Left ventricle myocardium superior (tissue), 1 donor: ENCODE results near the gene ADK. TPM values are rescaled to one million over a fixed set of nuclear protein-coding genes. Genes with fewer than 3 reads are reported as not detected.
A peak's percentile ranks its signal among the peaks of the same experiment; 100 is the strongest.
"Not testable (repeated sequence)": the region's sequence is repeated elsewhere in the genome, so short reads cannot be mapped to it uniquely, and the experiment has no call there.

Source experiments
- ATAC-seq: fragments of 200-7000 bp; cut with Tn5 transposase; one replicate; pipeline ENCODE4 v1.9.1; 2020; ENCODE audit warnings: mild to moderate bottlenecking, moderate library complexity
- DNase-seq: peaks from one replicate; pipeline ENCODE4 v3.0.0-alpha.2; 2020
- intact Hi-C: fragments of 100-400 bp; cut with micrococcal nuclease; formaldehyde crosslinking; loops from one replicate; pipeline ENCODE4 v1.11.0; 2022
- total RNA-seq: library from RNA; stranded (reverse); fragmentation: NEBNext Ultra II Directional; extraction: Animal tissue kit (Norgen Biotek cat#: 25700); gene quantifications from one replicate; pipeline ENCODE4 v1.2.1, GENCODE V29; 2021
- donor health status: DM: no; HTN: yes; CAD: no; lungs with severe emphysema.

ADK gene
- total RNA-seq, 1 donor from 2014 or later = 47.2 TPM

GRCh38 chr10:74556072-74556705 lies 405.2 kb downstream of the ADK start:
- no peak for DNase-seq
- intact Hi-C loops = no loop called here
- ATAC-seq = no peak

- no peak for DNase-seq
- intact Hi-C loops = no loop called here
- ATAC-seq = no peak
These were observed 406.1 kb downstream of the ADK start for GRCh38 chr10:74557098-74557497.

GRCh38 chr10:74558403-74558802 lies 407.4 kb downstream of the ADK start:
- ATAC-seq (no peak), DNase-seq (no peak)
- intact Hi-C loops = no loop called here

- DNase-seq (no peak), ATAC-seq (no peak)
- intact Hi-C loops = no loop called here
These were observed 407.9 kb downstream of the ADK start for GRCh38 chr10:74558897-74559296.

GRCh38 chr10:74568896-74569295 lies 417.9 kb downstream of the ADK start:
- DNase-seq, ATAC-seq, intact Hi-C loops: not testable (repeated sequence)

- DNase-seq, intact Hi-C loops, ATAC-seq: not testable (repeated sequence)
These were observed 422.5 kb downstream of the ADK start for GRCh38 chr10:74573497-74573896.

GRCh38 chr10:74575191-74575720 lies 424.2 kb downstream of the ADK start:
- ATAC-seq (no peak), DNase-seq (no peak)
- intact Hi-C loops = no loop called here

GRCh38 chr10:74575912-74576311 lies 424.9 kb downstream of the ADK start:
- ATAC-seq (no peak), DNase-seq (no peak)
- intact Hi-C loops = no loop called here

- no peak for ATAC-seq
- intact Hi-C loops = no loop called here
- no peak for DNase-seq
These were observed 425.6 kb downstream of the ADK start for GRCh38 chr10:74576586-74576985.

- intact Hi-C loops, DNase-seq, ATAC-seq: not testable (repeated sequence)
These were observed 429.4 kb downstream of the ADK start for GRCh38 chr10:74580438-74580837.

GRCh38 chr10:74582566-74582965 lies 431.5 kb downstream of the ADK start:
- no peak for DNase-seq
- intact Hi-C loops = no loop called here
- ATAC-seq = no peak

- intact Hi-C loops = no loop called here
- DNase-seq (peak; percentile 41), ATAC-seq (no peak)
These were observed 434.4 kb downstream of the ADK start for GRCh38 chr10:74585231-74586087.

GRCh38 chr10:74586088-74586585 lies 435.1 kb downstream of the ADK start:
- no peak for ATAC-seq
- intact Hi-C loops = no loop called here

GRCh38 chr10:74587109-74587854 lies 436.3 kb downstream of the ADK start:
- intact Hi-C loops = no loop called here
- ATAC-seq (peak; percentile 25), DNase-seq (no peak)

More at GRCh38 chr10:74586088-74586585, 435.1 kb downstream of the ADK start:
- DNase-seq = no peak

- intact Hi-C loops = no loop called here
- peak; percentile 91 for DNase-seq
- peak; percentile 93 for ATAC-seq
These were observed 438.2 kb downstream of the ADK start for GRCh38 chr10:74589226-74589673.

- intact Hi-C loops = no loop called here
- ATAC-seq (no peak), DNase-seq (no peak)
These were observed 438.8 kb downstream of the ADK start for GRCh38 chr10:74589851-74590250.

GRCh38 chr10:74593470-74593869 lies 442.4 kb downstream of the ADK start:
- DNase-seq = no peak
- ATAC-seq = peak; percentile 50
- intact Hi-C loops = no loop called here

- intact Hi-C loops = no loop called here
- ATAC-seq = no peak
- no peak for DNase-seq
These were observed 445.7 kb downstream of the ADK start for GRCh38 chr10:74596713-74597112.

- intact Hi-C loops = no loop called here
- ATAC-seq (peak; percentile 89), DNase-seq (no peak)
These were observed 448.0 kb downstream of the ADK start for GRCh38 chr10:74598891-74599566.
